Neural cell (in vitro differentiated cells): ENCODE results near the gene RPS6KC1. TPM values are rescaled to one million over a fixed set of nuclear protein-coding genes. Genes with fewer than 3 reads are reported as not detected.

Experiments
- H2AFZ ChIP-seq: fragments of 200-600, 300-800 bp; sonication (generic), shearing (Covaris generic); 2 replicates; pipeline ENCODE4 v1.6.0; 2014; ENCODE audit warnings: low read depth, mild to moderate bottlenecking, antibody characterized with exemption, low read length, moderate library complexity
- H3F3A ChIP-seq: fragments of 200-600 bp; shearing (Covaris generic); 2 replicates; pipeline ENCODE4 v1.6.1; 2016; ENCODE audit warnings: mild to moderate bottlenecking, moderate library complexity, mixed read lengths, antibody characterized with exemption, low read length; ENCODE audit not compliant: insufficient read depth, poor library complexity, severe bottlenecking
- H3K27ac ChIP-seq: fragments of 200-600, 300-800 bp; sonication (generic), shearing (Covaris generic); 2 replicates; pipeline ENCODE4 v1.5.1; 2014; ENCODE audit warnings: mild to moderate bottlenecking, low read length, moderate library complexity
- H3K27me3 ChIP-seq: fragments of 300-800, 200-600 bp; sonication (generic), shearing (Covaris generic); 2 replicates; pipeline ENCODE4 v1.6.0; 2014; ENCODE audit warnings: mild to moderate bottlenecking, low read depth, low read length, moderate library complexity; ENCODE audit not compliant: insufficient read depth
- H3K36me3 ChIP-seq: fragments of 300-800, 200-600 bp; sonication (generic), shearing (Covaris generic); 2 replicates; pipeline ENCODE4 v1.5.1; 2014; ENCODE audit warnings: mild to moderate bottlenecking, antibody characterized with exemption, low read length, moderate library complexity; ENCODE audit not compliant: insufficient read depth
- H3K4me2 ChIP-seq: fragments of 300-800, 200-600 bp; sonication (generic), shearing (Covaris generic); 2 replicates; pipeline ENCODE4 v1.6.0; 2014; ENCODE audit warnings: mild to moderate bottlenecking, low read length
- H3K4me3 ChIP-seq: fragments of 300-800, 200-600 bp; sonication (generic), shearing (Covaris generic); 2 replicates; pipeline ENCODE4 v1.5.1; 2014; ENCODE audit warnings: mild to moderate bottlenecking, low read length, moderate library complexity
- H3K79me2 ChIP-seq: fragments of 200-600 bp; shearing (Covaris generic); replicated peaks from 2 replicates; pipeline ENCODE4 v1.6.0; 2014; ENCODE audit warnings: mild to moderate bottlenecking, low read length, moderate library complexity; ENCODE audit not compliant: insufficient read depth
- H3K9ac ChIP-seq: fragments of 300-800, 200-600 bp; sonication (generic), shearing (Covaris generic); 2 replicates; pipeline ENCODE4 v1.6.1; 2016; ENCODE audit warnings: mild to moderate bottlenecking, low read length, mixed read lengths
- H3K9me2 ChIP-seq: fragments of 200-600 bp; shearing (Covaris generic); 2 replicates; pipeline ENCODE4 v1.6.1; 2016; ENCODE audit warnings: mild to moderate bottlenecking, low read length, mixed read lengths; ENCODE audit not compliant: insufficient read depth
- H3K9me3 ChIP-seq: fragments of 200-600, 300-800 bp; sonication (generic), shearing (Covaris generic); 2 replicates; pipeline ENCODE4 v1.6.1; 2016; ENCODE audit warnings: mild to moderate bottlenecking, mixed run types, low read length, moderate library complexity, mixed read lengths
- H4K20me1 ChIP-seq: fragments of 200-600 bp; shearing (Covaris generic); 2 replicates; pipeline ENCODE4 v1.6.1; 2016; ENCODE audit warnings: mild to moderate bottlenecking, mixed run types; ENCODE audit not compliant: insufficient read depth
- EP300 ChIP-seq: fragments of 450-650 bp; conservative IDR thresholded peaks from 2 replicates; pipeline ENCODE4 v1.6.1; 2014; ENCODE audit warnings: antibody characterized with exemption, mild to moderate bottlenecking, moderate library complexity; ENCODE audit not compliant: poor library complexity, severe bottlenecking
- EZH2 ChIP-seq: fragments of 200-600, 300-800 bp; shearing (Covaris generic), sonication (generic); IDR thresholded peaks from 2 replicates; pipeline ENCODE4 v1.6.1; 2014; ENCODE audit warnings: antibody characterized with exemption, low read length, borderline replicate concordance, mild to moderate bottlenecking; ENCODE audit not compliant: insufficient read depth, poor library complexity, severe bottlenecking
- MXI1 ChIP-seq: fragments of 450-650 bp; conservative IDR thresholded peaks from 2 replicates; pipeline ENCODE4 v1.6.1; 2014; ENCODE audit warnings: antibody characterized with exemption, mild to moderate bottlenecking; ENCODE audit not compliant: poor library complexity, severe bottlenecking
- POLR2AphosphoS5 ChIP-seq: IDR thresholded peaks from 2 replicates; pipeline ENCODE4 v1.6.1; 2012
- RAD21 ChIP-seq: fragments of 450-650 bp; conservative IDR thresholded peaks from 2 replicates; pipeline ENCODE4 v1.6.1; 2014; ENCODE audit warnings: antibody characterized with exemption, mild to moderate bottlenecking, moderate library complexity
- SMC3 ChIP-seq: fragments of 450-650 bp; conservative IDR thresholded peaks from 2 replicates; pipeline ENCODE4 v1.6.1; 2014; ENCODE audit warnings: antibody characterized with exemption, mild to moderate bottlenecking, moderate library complexity; ENCODE audit not compliant: poor library complexity
- TAF1 ChIP-seq: IDR thresholded peaks from 2 replicates; pipeline ENCODE4 v1.6.1; 2012; ENCODE audit warnings: low read depth
- polyA plus RNA-seq: library from polyadenylated mRNA; depleted of rRNA; stranded (reverse); fragments of >200 nt; gene quantifications from 2 replicates; pipeline ENCODE4 v1.2.3, GENCODE V29; 2014
- TF ChIP-seq, protein P1 (sequence below): IDR thresholded peaks from 2 replicates; pipeline ENCODE4 v1.6.1; 2012; ENCODE audit warnings: borderline replicate concordance
- TF ChIP-seq, protein P2 (sequence below): fragments of 450-650 bp; IDR thresholded peaks from 2 replicates; pipeline ENCODE4 v1.5.1; 2014; ENCODE audit warnings: antibody characterized with exemption, mild to moderate bottlenecking, moderate library complexity; ENCODE audit not compliant: poor library complexity, severe bottlenecking

The RPS6KC1 gene
- polyA plus RNA-seq, 1 donor from 2014 or later, result 28.1 TPM

DNA sequence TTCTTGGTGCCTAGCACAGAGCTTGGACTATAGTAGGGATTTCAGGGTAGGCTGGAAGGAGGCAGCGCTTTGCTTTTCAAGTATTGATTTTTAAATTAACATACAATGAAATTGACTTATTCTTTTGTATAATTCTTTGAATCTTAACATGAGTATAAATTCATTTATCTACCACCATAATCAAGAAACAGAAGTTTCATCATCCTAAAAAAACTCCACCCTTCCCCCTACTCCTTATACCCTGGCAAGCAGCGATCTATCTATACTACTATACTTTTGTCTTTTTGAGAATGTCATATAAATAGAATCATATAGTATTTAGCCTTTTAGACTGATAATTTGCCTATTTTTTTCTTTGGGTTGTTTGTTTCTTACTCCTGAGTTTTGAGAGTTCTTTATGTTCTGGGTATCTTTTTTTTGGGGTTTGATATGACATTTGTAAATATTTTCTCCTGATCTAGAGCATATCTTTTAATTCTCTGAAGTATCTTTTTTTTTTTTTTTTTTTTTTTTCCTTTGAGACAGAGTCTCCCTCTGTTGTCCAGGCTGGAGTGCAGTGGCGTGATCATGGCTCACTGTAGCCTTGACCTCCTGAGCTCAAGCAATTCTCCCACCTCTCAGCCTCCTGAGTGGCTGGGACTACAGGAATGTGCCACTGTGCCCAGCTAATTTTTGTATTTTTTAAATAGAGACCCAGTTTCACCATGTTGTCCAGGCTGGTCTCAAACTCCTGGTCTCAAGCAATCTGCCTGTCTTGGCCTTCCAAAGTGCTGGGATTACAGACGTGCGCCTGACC lies 6.4 kb downstream of the RPS6KC1 start:
- H3K27ac ChIP-seq, result no peak overlapping the region
- no peaks in the 10 kb centered on the region for H3F3A ChIP-seq
- no peaks in the 10 kb centered on the region for H3K27me3 ChIP-seq
- no peaks in the 10 kb centered on the region for H3K36me3 ChIP-seq
- H4K20me1 ChIP-seq, result no peaks in the 10 kb centered on the region
- no peaks in the 10 kb centered on the region for H3K9me2 ChIP-seq
- H2AFZ ChIP-seq, result no peak overlapping the region
- no peaks in the 10 kb centered on the region for H3K9me3 ChIP-seq
- no peak overlapping the region for H3K4me2 ChIP-seq
- TF ChIP-seq MXI1, result no peak
- TF ChIP-seq, protein P1, sequence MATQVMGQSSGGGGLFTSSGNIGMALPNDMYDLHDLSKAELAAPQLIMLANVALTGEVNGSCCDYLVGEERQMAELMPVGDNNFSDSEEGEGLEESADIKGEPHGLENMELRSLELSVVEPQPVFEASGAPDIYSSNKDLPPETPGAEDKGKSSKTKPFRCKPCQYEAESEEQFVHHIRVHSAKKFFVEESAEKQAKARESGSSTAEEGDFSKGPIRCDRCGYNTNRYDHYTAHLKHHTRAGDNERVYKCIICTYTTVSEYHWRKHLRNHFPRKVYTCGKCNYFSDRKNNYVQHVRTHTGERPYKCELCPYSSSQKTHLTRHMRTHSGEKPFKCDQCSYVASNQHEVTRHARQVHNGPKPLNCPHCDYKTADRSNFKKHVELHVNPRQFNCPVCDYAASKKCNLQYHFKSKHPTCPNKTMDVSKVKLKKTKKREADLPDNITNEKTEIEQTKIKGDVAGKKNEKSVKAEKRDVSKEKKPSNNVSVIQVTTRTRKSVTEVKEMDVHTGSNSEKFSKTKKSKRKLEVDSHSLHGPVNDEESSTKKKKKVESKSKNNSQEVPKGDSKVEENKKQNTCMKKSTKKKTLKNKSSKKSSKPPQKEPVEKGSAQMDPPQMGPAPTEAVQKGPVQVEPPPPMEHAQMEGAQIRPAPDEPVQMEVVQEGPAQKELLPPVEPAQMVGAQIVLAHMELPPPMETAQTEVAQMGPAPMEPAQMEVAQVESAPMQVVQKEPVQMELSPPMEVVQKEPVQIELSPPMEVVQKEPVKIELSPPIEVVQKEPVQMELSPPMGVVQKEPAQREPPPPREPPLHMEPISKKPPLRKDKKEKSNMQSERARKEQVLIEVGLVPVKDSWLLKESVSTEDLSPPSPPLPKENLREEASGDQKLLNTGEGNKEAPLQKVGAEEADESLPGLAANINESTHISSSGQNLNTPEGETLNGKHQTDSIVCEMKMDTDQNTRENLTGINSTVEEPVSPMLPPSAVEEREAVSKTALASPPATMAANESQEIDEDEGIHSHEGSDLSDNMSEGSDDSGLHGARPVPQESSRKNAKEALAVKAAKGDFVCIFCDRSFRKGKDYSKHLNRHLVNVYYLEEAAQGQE, result no peak
- no peak for TF ChIP-seq EP300
- no peak for TF ChIP-seq SMC3
- no peak for TF ChIP-seq TAF1
- no peak for TF ChIP-seq EZH2
- TF ChIP-seq, protein P2, sequence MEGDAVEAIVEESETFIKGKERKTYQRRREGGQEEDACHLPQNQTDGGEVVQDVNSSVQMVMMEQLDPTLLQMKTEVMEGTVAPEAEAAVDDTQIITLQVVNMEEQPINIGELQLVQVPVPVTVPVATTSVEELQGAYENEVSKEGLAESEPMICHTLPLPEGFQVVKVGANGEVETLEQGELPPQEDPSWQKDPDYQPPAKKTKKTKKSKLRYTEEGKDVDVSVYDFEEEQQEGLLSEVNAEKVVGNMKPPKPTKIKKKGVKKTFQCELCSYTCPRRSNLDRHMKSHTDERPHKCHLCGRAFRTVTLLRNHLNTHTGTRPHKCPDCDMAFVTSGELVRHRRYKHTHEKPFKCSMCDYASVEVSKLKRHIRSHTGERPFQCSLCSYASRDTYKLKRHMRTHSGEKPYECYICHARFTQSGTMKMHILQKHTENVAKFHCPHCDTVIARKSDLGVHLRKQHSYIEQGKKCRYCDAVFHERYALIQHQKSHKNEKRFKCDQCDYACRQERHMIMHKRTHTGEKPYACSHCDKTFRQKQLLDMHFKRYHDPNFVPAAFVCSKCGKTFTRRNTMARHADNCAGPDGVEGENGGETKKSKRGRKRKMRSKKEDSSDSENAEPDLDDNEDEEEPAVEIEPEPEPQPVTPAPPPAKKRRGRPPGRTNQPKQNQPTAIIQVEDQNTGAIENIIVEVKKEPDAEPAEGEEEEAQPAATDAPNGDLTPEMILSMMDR, result no peak
- TF ChIP-seq RAD21, result no peak
- no peak for TF ChIP-seq POLR2AphosphoS5
- H3K4me3 ChIP-seq, result no peak overlapping the region
- no peak overlapping the region for H3K9ac ChIP-seq
- H3K79me2 ChIP-seq, result peaks cover 40% of the 10 kb centered on the region

DNA sequence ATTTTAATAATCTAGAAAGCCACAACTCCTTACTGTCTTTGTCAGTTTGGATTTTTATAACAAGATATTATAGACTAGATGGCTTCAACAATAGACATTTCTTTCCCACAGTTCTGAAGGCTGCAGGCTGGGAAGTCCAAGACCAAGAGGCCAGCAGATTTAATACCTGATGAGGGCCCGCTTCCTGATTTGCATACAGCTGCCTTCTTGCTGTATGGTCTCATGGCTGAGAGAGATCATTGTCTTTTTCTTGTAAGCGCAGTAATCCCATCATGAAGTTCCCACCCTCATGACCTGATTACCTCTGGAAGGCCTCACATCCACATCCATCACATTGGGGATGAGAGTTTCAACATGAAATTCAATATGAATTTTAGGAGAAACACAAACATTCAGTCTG lies 9.8 kb downstream of the RPS6KC1 start:
- no peak overlapping the region for H3K27ac ChIP-seq
- H3F3A ChIP-seq, result no peaks in the 10 kb centered on the region
- no peaks in the 10 kb centered on the region for H3K36me3 ChIP-seq
- no peak overlapping the region for H2AFZ ChIP-seq
- TF ChIP-seq EP300 (no peak), EZH2 (no peak), POLR2AphosphoS5 (no peak), TAF1 (no peak), RAD21 (no peak), MXI1 (no peak)
- TF ChIP-seq, protein P1, result no peak
- TF ChIP-seq, protein P2, result no peak
- no peak overlapping the region for H3K9ac ChIP-seq
- no peak overlapping the region for H3K4me3 ChIP-seq
- no peaks in the 10 kb centered on the region for H3K9me2 ChIP-seq
- no peaks in the 10 kb centered on the region for H3K9me3 ChIP-seq
- peaks cover 27% of the 10 kb centered on the region for H3K79me2 ChIP-seq
- no peaks in the 10 kb centered on the region for H4K20me1 ChIP-seq
- H3K27me3 ChIP-seq, result no peaks in the 10 kb centered on the region
- H3K4me2 ChIP-seq, result no peak overlapping the region
